22Rv1 (cell line): ENCODE measurements around the gene CHPF.

ENCODE experiments used
- ZFX ChIP-seq: fragments of 450-650 bp; IDR thresholded peaks from 2 replicates; pipeline ENCODE4 v1.6.1; 2017; ENCODE audit warnings: antibody characterized with exemption, borderline replicate concordance
- TF ChIP-seq, protein P1 (sequence below): fragments of 450-650 bp; IDR thresholded peaks from 2 replicates; pipeline ENCODE4 v1.5.1; 2017; ENCODE audit warnings: mild to moderate bottlenecking

DNA sequence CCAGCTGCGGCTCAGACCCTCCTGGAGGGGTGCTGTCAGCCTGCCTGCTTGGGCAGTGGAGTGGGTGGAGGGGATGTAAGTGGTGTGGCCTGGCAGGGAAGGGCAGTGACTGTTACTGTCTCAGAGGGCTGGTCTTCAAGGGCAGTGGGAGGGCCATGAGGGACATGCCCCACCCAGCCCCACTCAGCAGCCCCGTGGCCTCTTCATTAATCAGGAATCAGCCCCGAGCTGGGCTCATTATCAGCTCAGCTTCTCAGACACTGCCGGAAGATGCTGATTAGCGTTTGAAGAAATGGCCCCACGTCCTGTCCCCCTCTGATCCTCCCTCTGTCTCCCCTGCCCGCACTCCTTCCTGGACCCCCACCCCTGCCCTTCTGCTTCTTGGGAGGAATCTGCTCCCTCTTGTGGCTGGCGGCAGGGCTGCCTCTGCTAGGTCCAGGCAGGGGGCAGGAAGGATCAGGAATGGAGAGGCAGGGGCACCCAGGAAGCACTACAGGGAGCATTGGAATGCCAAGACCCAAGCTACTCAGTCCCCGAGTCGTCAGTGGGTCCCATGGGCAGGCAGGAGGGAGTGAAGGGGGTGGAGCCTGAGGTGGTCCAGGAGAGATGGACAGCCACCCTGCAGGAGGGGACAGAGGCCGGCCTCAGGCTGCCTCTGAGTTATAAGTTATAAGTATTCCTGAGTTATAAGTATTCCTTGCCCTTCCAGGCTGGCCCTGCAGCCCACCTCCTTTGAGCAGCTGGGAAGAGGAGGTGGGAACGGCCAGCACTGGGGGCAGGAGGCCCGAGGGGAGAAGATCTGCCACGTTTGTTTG lies 22.3 kb downstream of the CHPF start:
- TF ChIP-seq, protein P1, sequence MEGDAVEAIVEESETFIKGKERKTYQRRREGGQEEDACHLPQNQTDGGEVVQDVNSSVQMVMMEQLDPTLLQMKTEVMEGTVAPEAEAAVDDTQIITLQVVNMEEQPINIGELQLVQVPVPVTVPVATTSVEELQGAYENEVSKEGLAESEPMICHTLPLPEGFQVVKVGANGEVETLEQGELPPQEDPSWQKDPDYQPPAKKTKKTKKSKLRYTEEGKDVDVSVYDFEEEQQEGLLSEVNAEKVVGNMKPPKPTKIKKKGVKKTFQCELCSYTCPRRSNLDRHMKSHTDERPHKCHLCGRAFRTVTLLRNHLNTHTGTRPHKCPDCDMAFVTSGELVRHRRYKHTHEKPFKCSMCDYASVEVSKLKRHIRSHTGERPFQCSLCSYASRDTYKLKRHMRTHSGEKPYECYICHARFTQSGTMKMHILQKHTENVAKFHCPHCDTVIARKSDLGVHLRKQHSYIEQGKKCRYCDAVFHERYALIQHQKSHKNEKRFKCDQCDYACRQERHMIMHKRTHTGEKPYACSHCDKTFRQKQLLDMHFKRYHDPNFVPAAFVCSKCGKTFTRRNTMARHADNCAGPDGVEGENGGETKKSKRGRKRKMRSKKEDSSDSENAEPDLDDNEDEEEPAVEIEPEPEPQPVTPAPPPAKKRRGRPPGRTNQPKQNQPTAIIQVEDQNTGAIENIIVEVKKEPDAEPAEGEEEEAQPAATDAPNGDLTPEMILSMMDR = peak; percentile 80
- no peak for TF ChIP-seq ZFX
